NCI-H2029 treated with DMSO at 0.1 percent for 48 hours (cell line): ENCODE results near the gene OR4D2.

Experiments
- DNase-seq: peaks from one replicate; lab custom pipeline; 2025; lab: John Stamatoyannopoulos, UW

The OR4D2 gene

GRCh38 chr17:58174871-58175270 is 8.1 kb downstream of the OR4D2 start:
- DNase-seq: no peak

GRCh38 chr17:58176200-58176599 is 9.4 kb downstream of the OR4D2 start:
- DNase-seq: no peak

- no peak for DNase-seq
Observed at GRCh38 chr17:58181796-58182195, 15.0 kb downstream of the OR4D2 start.

GRCh38 chr17:58183514-58183913 is 16.7 kb downstream of the OR4D2 start:
- DNase-seq: no peak

GRCh38 chr17:58184308-58184985 is 17.7 kb downstream of the OR4D2 start:
- DNase-seq: no peak

- no peak for DNase-seq
Observed at GRCh38 chr17:58184986-58185761, 18.4 kb downstream of the OR4D2 start.

GRCh38 chr17:58186591-58186990 is 19.8 kb downstream of the OR4D2 start:
- no peak for DNase-seq

GRCh38 chr17:58187063-58187462 is 20.3 kb downstream of the OR4D2 start:
- DNase-seq: no peak

GRCh38 chr17:58187675-58188074 is 20.9 kb downstream of the OR4D2 start:
- DNase-seq: no peak

GRCh38 chr17:58189436-58190146 is 22.8 kb downstream of the OR4D2 start:
- DNase-seq: no peak

- no peak for DNase-seq
Observed at GRCh38 chr17:58191241-58191896, 24.6 kb downstream of the OR4D2 start.

- DNase-seq: no peak
Observed at GRCh38 chr17:58192612-58193011, 25.8 kb downstream of the OR4D2 start, which contains the start of gene EPX. Gene EPX, plus strand, starts transcription at chr17:58192726. Its CDS starts 121 bp downstream, at chr17:58192847.

- no peak for DNase-seq
Observed at GRCh38 chr17:58193641-58194255, 27.0 kb downstream of the OR4D2 start.

GRCh38 chr17:58195518-58196123 is 28.8 kb downstream of the OR4D2 start:
- no peak for DNase-seq

GRCh38 chr17:58196610-58197009 is 29.8 kb downstream of the OR4D2 start:
- no peak for DNase-seq

GRCh38 chr17:58200024-58200633 is 33.3 kb downstream of the OR4D2 start:
- no peak for DNase-seq

- DNase-seq: no peak
Observed at GRCh38 chr17:58202859-58203258, 36.1 kb downstream of the OR4D2 start.

GRCh38 chr17:58204796-58205195 is 38.0 kb downstream of the OR4D2 start:
- no peak for DNase-seq

- DNase-seq: no peak
Observed at GRCh38 chr17:58205936-58206335, 39.2 kb downstream of the OR4D2 start.

GRCh38 chr17:58207451-58207850 is 40.7 kb downstream of the OR4D2 start:
- no peak for DNase-seq

GRCh38 chr17:58208344-58208743 is 41.6 kb downstream of the OR4D2 start:
- DNase-seq: no peak
